Ramos (cell line): ENCODE data around the gene RPTOR.

ENCODE experiments used
- in situ Hi-C: fragments of 300-500 bp; cut with MboI; formaldehyde crosslinking; loops from one replicate; pipeline ENCODE4 v1.14.3; 2022; ENCODE audit warnings: low sequenced_read_pairs; ENCODE audit not compliant: unreplicated experiment

Gene RPTOR

GRCh38 chr17:80951121-80952090 lies 406.8 kb downstream of the RPTOR start:
- in situ Hi-C loops: no loop called here

DNA sequence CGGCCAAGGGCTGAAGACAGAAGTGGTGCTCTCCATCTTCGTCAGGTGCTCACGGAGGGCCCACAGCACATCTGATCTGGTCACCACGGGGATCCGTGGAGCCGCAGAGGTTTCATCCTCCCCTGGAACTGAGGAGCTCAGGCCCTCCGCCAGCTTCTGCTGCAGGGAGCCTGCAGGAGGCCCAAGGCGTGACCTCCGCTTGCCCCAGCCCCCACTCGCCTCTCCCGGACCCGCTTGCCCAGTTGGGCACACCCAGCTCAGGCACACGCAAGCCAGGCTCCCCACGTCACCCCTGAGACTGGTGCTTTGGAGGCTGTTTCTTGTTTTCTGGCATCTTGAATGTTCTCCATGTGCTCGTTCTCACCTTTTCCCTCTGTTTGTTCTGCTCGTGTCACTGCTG lies 407.7 kb downstream of the RPTOR start:
- in situ Hi-C loops: no loop called here

DNA sequence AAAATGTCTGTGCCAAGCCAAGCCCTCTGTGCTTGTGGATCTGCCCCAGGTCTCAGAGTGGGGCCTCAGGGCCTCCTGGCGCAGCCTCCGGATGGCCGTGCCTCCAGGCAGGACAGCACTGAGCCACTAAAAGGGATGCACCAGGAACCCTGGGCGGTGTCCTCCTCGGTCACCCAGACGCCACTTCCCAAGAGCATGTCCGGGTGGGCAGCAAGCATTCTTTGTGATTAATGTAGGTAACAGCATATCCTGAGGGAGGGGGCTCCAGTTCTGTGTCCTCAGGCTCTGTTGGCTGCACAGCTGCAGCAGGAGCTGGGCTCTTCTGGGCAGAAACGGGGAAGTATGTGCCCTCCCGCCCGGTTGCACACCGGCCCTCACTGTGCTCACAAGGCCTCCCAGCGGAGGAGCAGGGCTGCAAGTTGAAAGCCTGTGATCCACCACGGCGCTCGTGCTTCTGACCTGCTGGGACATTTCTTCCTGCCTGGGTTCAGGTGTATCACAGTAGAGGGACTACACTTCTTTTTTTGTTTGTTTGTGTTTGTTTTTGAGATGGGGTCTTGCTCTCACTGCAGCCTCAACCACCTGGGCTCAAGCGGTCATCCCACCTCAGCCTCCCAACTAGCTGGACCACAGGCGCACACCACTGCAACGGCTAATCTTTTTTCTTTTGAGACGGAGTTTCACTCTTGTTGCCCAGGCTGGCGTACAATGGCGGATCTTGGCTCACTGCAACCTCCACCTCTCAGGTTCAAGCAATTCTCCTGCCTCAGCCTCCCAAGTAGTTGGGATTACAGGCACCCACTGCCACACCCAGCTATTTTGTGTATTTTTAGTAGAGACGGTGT lies 409.1 kb downstream of the RPTOR start:
- in situ Hi-C loops: no loop called here

DNA sequence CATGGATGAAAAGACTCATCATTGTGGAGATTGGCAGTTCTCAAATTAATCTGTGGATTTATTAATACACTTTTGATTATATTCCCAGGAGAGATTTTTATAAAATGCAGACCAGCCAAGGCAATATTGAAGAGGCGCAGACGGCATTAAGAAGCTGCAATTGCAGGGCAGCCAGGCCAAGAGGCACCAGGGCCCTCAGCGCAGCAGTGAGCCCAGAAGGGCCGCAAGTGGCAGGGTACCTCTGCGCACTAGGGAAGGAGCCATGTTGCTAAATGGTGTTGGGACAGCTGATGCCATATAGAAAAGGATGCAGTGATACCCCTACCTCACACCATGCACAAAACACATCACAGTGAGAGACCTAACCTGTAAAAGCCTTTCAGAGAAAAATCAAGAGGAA lies 410.4 kb downstream of the RPTOR start:
- in situ Hi-C loops: no loop called here

DNA sequence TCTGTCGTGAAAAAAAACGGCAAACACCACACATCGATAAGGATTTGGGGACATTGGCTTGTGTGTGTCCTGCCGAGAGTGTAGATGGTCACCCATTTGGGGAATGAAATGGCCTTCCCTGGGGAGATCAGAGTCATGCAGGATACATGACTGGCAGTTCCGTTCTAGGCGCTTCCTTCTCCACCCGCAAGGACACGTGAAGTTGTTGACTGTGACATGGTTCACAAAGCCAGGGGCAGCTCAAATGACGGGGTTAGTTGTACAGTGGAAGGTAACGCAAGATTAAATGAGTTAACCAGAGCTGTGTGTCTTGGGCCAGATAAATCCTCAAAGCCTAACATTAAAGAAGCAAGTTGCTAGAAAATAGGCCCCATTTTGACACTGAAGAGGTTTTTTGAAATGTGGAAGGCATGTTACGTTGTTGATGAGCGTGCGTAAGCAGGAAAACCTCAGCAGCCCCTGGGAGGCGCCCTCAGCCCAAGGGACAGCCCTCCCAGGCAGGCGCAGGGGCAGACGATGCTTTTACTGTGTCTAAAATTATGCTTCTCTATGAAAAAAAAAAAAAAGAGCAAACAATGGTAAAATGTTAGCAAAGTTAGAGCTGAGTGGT lies 411.1 kb downstream of the RPTOR start:
- in situ Hi-C loops: no loop called here

DNA sequence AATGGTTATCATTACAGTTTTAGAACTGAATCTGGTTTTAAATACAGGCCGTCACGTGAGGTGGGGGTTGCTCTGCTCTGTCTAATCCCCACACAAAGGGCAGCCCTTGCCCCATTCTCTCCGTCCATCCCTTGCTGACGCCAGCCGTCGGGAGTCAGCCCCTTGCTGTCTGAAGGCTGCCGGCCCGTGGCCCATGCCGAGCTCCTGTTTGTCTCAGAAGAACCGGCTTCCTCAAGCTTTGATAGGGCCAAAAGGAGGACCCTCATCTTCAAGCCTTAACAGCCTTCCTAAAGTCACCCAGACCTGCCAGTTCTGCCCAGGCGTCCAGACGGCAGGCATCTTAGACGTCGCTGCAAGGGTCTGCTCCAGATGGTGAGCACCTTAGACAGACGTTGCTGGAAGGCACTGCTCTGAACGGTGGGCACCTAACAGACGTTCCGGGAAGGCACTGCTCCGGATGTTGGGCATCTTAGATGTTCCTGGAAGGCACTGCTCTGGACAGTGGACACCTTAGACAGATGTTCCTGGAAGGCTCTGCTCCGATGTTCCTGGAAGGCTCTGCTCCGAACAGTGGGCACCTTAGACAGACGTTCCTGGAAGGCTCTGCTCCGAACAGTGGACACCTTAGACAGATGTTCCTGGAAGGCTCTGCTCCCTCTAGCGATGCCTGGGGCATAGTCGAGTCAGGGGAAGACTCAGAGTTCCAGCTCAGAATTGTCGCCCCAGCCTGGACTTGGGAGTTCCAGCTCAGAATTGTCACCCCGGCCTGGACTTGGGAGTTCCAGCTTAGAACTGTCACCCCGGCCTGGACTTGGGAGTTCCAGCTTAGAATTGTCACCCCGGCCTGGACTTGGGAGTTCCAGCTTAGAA lies 411.9 kb downstream of the RPTOR start:
- in situ Hi-C loops: no loop called here

GRCh38 chr17:80957461-80957941 lies 412.9 kb downstream of the RPTOR start:
- in situ Hi-C loops: no loop called here

DNA sequence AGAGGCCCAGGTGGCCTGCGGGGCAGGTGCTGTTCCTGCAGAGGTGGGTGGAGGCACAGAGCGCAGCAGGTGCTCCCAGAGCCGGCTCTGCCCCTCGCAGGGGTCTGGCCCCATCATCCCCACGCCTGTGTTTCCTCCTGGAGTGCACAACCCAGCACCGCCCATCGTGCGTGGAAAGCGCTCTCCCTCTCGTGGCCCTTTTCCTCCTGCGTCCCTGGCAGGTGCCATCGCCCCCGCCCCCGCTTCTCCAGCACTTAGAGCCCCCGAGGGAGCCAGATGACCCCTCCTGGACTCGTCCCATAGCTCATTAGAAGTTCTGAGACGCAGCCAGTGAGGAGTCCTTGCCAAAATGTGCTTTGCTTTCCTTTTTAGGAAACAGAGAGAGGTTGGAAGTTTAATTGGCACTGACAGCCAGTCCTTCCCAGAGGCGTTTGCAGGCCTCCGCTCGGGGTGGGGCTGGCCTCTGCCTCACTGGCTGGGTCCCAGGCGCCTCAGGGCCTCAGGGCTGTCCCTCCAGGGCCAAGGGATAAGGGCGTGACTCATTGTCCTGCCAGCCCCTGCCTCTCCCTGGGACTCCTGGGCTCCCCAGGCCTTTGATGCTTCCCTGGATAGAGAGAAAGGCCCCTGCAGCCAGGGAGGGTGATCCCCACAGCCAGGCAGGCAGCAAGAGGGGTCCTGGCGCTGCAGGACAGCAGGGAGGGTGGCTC lies 414.8 kb downstream of the RPTOR start:
- in situ Hi-C loops: no loop called here

- in situ Hi-C loops: no loop called here
Observed at GRCh38 chr17:80960037-80960796, 415.6 kb downstream of the RPTOR start.

DNA sequence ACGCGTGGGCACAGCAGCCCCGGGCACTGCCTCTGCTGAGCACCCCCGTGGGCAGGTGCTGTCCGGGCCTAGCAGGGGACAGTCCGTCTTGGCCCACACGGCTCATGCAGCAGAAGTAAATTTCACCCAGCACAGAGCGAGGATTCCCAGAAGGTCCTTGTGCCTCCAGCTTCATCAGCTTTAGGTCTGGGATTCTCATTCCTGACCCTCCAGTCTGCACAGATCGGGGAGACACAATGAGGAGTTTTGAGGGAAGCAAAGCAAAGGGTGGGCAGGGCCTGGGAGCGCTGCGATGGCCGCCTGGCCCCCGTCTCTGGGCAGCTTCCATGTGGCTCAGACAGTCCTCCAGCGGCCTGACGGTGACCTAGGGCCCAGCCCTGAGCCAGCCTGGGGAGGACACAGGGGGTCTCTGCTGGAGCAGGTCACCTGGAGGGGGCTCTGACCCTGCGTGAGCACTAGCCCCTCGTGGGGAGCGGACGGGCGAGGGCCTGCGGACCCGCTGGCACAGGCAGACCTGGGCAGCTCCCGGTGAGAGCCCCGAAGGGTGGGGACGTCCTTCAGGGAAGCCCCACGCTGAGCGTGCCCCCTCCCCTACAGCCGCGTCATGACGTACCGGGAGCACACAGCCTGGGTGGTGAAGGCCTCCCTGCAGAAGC lies 416.3 kb downstream of the RPTOR start:
- in situ Hi-C loops: no loop called here

- in situ Hi-C loops: no loop called here
Observed at GRCh38 chr17:80961541-80962330, 417.1 kb downstream of the RPTOR start.

DNA sequence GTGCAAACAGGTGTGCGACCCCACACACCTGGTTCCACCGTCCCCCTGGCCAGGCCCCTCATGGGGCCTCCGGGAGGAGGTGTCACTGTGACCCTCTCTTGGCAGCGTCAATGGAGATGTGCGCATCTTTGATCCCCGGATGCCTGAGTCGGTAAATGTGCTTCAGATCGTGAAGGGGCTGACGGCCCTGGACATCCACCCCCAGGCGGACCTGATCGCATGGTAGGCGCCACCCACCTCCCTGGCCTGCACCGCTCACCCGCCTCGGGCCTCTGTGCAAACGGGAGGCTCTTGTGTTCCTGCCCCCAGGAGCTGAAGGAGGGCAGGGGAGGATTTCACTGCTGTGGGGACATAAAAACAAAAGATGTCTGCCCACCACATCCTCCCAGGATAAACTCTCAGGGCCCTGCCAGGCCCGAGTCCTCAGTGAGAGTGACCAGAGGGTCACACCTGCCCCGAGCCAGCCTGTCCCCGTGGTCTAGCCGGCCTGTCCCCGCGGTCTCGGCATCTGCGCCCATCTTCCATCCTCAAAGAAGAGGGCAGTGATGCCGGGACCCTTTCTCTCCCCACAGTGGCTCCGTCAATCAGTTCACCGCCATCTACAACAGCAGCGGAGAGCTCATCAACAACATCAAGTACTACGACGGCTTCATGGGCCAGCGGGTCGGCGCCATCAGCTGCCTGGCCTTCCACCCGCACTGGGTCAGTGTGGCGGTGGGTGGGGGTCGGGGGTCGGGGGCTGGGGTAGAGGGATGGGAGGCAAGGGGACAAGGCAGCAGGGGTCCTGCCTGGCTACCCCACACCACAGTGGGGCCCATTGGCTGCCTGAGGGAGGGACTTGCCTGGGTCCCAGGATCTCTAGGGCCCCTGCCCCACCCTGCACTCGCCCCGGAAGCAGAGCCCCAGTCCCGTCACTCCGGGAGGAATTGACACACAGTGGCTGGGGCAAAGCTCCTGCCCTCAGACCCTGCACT lies 418.0 kb downstream of the RPTOR start:
- in situ Hi-C loops: no loop called here

GRCh38 chr17:80963812-80964543 lies 419.3 kb downstream of the RPTOR start:
- in situ Hi-C loops: no loop called here

DNA sequence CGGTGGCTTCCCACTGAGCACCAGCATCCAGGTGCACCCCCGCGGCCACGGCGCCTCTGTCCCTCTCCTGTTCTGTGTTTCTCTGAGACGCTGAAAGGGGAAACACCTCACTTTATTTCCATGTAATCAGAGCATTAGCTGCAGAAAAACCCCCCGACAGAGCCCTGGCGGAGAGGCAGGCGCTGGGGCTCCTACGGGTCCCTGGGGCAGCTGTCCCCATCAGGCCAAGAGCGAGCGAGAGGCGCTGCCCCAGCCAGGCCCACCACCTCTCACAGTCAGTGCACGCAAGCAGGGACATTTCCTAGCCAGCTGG lies 419.9 kb downstream of the RPTOR start:
- in situ Hi-C loops: no loop called here

- in situ Hi-C loops: no loop called here
Observed at GRCh38 chr17:80964859-80965580, 420.4 kb downstream of the RPTOR start.
